ENCODE data around the gene HEXB.

DNA sequence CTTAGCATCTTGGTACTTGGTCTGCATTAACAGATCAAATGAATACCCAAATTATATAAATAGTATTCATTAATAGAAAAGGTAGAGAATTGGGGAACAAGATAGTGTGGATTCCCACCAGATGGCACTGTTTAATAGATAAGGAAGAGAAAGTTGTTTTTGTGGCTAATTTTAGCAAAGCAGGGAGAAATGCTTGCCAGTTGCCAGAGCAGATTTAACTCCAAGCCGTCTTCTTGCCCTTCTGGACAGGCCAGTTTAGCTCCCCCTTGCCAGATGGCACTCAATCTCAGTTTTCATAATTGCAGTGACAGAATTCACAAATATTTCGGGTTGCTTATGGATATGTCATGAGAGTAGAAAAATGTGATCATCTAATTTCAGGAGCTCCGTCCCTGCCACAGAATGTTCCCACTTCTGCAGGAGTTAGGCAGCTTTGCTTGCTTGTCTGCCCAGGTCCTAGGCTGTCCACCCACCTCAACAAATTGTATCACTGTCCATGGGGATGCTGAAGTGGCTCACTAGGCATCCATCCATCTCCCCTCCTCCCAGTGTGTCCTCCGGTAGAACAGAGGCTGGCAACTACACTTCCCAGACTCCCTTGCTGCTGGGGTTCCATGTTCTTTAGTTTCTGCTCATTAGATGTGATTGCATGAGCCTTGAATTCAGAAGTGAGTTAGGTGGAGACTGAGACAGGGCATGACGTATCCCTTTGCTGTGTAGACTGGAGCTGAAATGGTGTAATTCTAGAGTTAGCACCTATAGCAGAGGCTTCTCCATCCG is 11.8 kb upstream of the HEXB start:
- TF ChIP-seq EP300 (IDR thresholded peaks at IDR 0.05; ENCODE audit: low read depth), result no peak
- no peak for TF ChIP-seq POLR2A (IDR thresholded peaks at IDR 0.05)
- TF ChIP-seq POLR2AphosphoS5 (IDR thresholded peaks at IDR 0.05), result no peak
- TF ChIP-seq CTCF (IDR thresholded peaks at IDR 0.05), result peak in 4 of 5 experiments; percentile 22 to 44 (median 28)

Data from transverse colon (tissue), 4 donors.